ENCODE data around the gene SERPING1.

The SERPING1 gene

DNA sequence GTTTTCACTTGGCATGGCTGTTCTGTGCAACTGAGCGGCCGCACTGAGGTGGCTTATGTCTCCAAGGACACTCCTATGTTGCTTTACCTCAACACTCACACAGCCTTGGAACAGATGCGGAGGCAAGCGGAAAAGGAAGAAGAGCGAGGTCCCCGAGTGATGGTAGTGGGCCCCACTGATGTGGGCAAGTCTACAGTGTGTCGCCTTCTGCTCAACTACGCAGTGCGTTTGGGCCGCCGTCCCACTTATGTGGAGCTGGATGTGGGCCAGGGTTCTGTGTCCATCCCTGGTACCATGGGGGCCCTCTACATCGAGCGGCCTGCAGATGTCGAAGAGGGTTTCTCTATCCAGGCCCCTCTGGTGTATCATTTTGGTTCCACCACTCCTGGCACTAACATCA lies 62.2 kb downstream of the SERPING1 start:
- H3K4me3 ChIP-seq (replicated peaks in 1 of 2; ENCODE audit: low read depth in 2 of 2, low read length in 2 of 2), result no peak overlapping the region
- TF ChIP-seq, protein P1, sequence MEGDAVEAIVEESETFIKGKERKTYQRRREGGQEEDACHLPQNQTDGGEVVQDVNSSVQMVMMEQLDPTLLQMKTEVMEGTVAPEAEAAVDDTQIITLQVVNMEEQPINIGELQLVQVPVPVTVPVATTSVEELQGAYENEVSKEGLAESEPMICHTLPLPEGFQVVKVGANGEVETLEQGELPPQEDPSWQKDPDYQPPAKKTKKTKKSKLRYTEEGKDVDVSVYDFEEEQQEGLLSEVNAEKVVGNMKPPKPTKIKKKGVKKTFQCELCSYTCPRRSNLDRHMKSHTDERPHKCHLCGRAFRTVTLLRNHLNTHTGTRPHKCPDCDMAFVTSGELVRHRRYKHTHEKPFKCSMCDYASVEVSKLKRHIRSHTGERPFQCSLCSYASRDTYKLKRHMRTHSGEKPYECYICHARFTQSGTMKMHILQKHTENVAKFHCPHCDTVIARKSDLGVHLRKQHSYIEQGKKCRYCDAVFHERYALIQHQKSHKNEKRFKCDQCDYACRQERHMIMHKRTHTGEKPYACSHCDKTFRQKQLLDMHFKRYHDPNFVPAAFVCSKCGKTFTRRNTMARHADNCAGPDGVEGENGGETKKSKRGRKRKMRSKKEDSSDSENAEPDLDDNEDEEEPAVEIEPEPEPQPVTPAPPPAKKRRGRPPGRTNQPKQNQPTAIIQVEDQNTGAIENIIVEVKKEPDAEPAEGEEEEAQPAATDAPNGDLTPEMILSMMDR (IDR thresholded peaks at IDR 0.05; ENCODE audit: low read depth, low read length), result no peak
- DNase-seq (ENCODE audit: low read depth in 2 of 2), result no peak

GRCh38 chr11:57662893-57663292 lies 65.4 kb downstream of the SERPING1 start:
- no peak overlapping the region for H3K4me3 ChIP-seq (replicated peaks in 1 of 2; ENCODE audit: low read depth in 2 of 2, low read length in 2 of 2)
- no peak for DNase-seq (ENCODE audit: low read depth in 2 of 2)
- TF ChIP-seq, protein P1 (IDR thresholded peaks at IDR 0.05; ENCODE audit: low read depth, low read length), result no peak

- H3K4me3 ChIP-seq (replicated peaks in 1 of 2; ENCODE audit: low read depth in 2 of 2, low read length in 2 of 2), result no peak overlapping the region
- DNase-seq (ENCODE audit: low read depth in 2 of 2), result no peak
- TF ChIP-seq, protein P1 (IDR thresholded peaks at IDR 0.05; ENCODE audit: low read depth, low read length), result no peak
Measured at GRCh38 chr11:57663975-57664374, 66.5 kb downstream of the SERPING1 start.
